ENCODE measurements around the gene KRTAP10-6.
"Not testable (repeated sequence)": the region's sequence is repeated elsewhere in the genome, so short reads cannot be mapped to it uniquely, and the experiment has no call there.

The KRTAP10-6 gene

DNA sequence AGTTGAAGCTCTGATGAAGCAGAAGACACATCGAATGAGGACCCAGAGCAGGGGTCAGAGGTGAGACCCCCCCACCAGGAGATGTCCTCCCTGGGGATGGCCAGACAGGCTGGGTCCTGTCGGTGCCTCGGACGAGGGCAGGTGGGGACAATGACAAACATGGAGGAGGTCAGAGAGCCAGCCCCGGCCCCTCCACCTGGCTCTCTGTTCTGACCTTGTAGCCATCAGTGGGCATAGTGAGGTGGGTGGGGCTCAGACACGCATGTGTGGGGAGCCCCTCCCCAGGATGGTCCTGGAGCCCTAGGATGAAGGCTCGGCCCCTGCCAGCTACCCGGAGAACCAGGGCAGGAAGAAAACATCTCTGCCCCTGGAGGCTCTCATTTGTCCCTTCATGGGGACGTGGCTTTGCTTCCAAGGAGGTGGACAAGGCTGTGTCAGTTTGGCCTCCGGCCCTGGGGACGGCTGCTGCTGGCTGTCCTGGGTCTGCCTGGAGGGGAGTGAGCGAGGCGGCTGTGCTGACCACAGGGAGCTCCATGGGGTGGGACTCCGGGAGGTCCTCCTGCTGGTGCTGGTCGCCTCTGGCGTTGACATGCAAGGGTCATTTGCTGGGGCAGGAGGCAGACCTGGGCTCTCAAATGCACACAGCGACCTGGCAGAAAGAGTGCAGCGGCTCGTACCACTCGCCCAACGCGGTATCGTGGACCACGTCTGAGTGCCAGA, 2.6 kb downstream of the KRTAP10-6 start:
- TF ChIP-seq POLR2AphosphoS5 (IDR thresholded peaks at IDR 0.05; ENCODE audit: low read depth, low read length) (no peak), POLR2A (IDR thresholded peaks at IDR 0.05; ENCODE audit: low read depth, low read length) (no peak), TAF1 (IDR thresholded peaks at IDR 0.05; ENCODE audit: low read depth, low read length) (no peak), POU2F2 (IDR thresholded peaks at IDR 0.05; ENCODE audit: low read depth, low read length) (no peak), PAX5 (IDR thresholded peaks at IDR 0.05; ENCODE audit: insufficient read depth, low read length, severe bottlenecking) (no peak), SPI1 (IDR thresholded peaks at IDR 0.05; ENCODE audit: low read depth, low read length) (no peak)
- FAIRE-seq, result no peak
- no peak for DNase-seq (ENCODE audit: insufficient read length, low spot score)

DNA sequence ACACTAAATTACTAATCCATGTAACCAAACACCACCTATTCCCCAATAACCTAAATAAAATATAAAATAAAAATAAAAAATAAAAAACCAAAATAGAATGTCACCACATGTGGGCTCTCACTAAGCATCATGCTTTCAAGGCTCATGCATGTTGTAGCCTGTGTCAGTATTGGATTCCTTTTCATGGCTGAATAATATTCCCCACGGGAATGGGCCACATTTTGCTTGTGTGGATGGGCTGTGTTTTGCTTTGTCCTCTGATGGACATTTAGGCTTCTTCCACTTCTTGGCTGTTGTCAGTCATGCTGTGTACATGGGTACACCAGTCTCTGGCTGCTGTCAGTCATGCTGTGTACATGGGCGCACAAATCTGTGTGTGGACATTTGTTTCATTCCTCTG, 3.2 kb downstream of the KRTAP10-6 start:
- DNase-seq (ENCODE audit: insufficient read length, low spot score) (no peak), FAIRE-seq (no peak)
- TF ChIP-seq PAX5 (IDR thresholded peaks at IDR 0.05; ENCODE audit: insufficient read depth, low read length, severe bottlenecking), result no peak
- no peak for TF ChIP-seq POU2F2 (IDR thresholded peaks at IDR 0.05; ENCODE audit: low read depth, low read length)
- no peak for TF ChIP-seq TAF1 (IDR thresholded peaks at IDR 0.05; ENCODE audit: low read depth, low read length)
- TF ChIP-seq SPI1 (IDR thresholded peaks at IDR 0.05; ENCODE audit: low read depth, low read length), result no peak
- no peak for TF ChIP-seq POLR2A (IDR thresholded peaks at IDR 0.05; ENCODE audit: low read depth, low read length)
- no peak for TF ChIP-seq POLR2AphosphoS5 (IDR thresholded peaks at IDR 0.05; ENCODE audit: low read depth, low read length)

GRCh38 chr21:44585892-44586291, 6.4 kb downstream of the KRTAP10-6 start:
- DNase-seq (ENCODE audit: insufficient read length, low spot score) (no peak), FAIRE-seq (no peak)
- TF ChIP-seq SPI1 (IDR thresholded peaks at IDR 0.05; ENCODE audit: low read depth, low read length) (no peak), POLR2A (IDR thresholded peaks at IDR 0.05; ENCODE audit: low read depth, low read length) (no peak), TAF1 (IDR thresholded peaks at IDR 0.05; ENCODE audit: low read depth, low read length) (no peak), PAX5 (IDR thresholded peaks at IDR 0.05; ENCODE audit: insufficient read depth, low read length, severe bottlenecking) (no peak), POLR2AphosphoS5 (IDR thresholded peaks at IDR 0.05; ENCODE audit: low read depth, low read length) (no peak), POU2F2 (IDR thresholded peaks at IDR 0.05; ENCODE audit: low read depth, low read length) (no peak)

- DNase-seq (ENCODE audit: insufficient read length, low spot score) (no peak), FAIRE-seq (no peak)
- no peak for TF ChIP-seq TAF1 (IDR thresholded peaks at IDR 0.05; ENCODE audit: low read depth, low read length)
- TF ChIP-seq POLR2AphosphoS5 (IDR thresholded peaks at IDR 0.05; ENCODE audit: low read depth, low read length), result no peak
- no peak for TF ChIP-seq SPI1 (IDR thresholded peaks at IDR 0.05; ENCODE audit: low read depth, low read length)
- no peak for TF ChIP-seq POLR2A (IDR thresholded peaks at IDR 0.05; ENCODE audit: low read depth, low read length)
- no peak for TF ChIP-seq POU2F2 (IDR thresholded peaks at IDR 0.05; ENCODE audit: low read depth, low read length)
- TF ChIP-seq PAX5 (IDR thresholded peaks at IDR 0.05; ENCODE audit: insufficient read depth, low read length, severe bottlenecking), result no peak
Measured at GRCh38 chr21:44583800-44584147, 8.5 kb downstream of the KRTAP10-6 start.

DNA sequence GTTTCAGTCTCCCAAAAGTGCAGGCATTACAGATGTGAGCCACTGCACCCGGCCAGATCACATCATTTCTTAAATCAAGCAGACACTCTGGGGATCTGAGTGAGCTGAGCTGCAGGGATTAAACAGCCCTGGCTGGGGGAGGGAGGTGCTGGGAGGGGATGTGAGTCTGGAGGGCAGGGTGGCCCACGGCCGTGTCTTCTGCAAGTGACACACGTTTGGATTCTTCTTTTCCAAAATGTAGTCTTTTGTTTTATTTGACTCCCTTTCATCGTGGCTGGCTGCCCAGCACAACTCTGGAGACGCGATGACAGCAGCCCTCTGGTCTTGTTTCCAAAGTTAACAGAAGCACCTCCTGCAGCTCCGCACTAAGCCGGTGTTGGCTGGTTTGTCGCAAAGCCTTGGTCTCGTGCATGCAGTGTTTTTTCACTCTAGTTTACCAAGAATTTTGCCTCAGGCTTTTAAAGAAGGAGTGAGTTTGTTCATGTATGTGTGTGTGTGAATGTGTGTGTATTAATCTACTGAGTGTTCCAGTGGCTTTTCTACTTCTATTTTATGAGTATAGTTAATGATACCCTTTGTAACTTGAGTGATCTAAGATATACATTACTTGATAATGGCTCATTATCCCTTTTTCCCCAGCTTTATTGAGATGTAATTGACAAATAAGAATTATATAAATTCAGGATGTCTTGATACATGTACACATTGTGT, 9.1 kb downstream of the KRTAP10-6 start:
- no peak for DNase-seq (ENCODE audit: insufficient read length, low spot score)
- TF ChIP-seq POLR2AphosphoS5 (IDR thresholded peaks at IDR 0.05; ENCODE audit: low read depth, low read length), result no peak
- no peak for TF ChIP-seq SPI1 (IDR thresholded peaks at IDR 0.05; ENCODE audit: low read depth, low read length)
- TF ChIP-seq POU2F2 (IDR thresholded peaks at IDR 0.05; ENCODE audit: low read depth, low read length), result no peak
- no peak for TF ChIP-seq POLR2A (IDR thresholded peaks at IDR 0.05; ENCODE audit: low read depth, low read length)
- TF ChIP-seq TAF1 (IDR thresholded peaks at IDR 0.05; ENCODE audit: low read depth, low read length), result no peak
- no peak for TF ChIP-seq PAX5 (IDR thresholded peaks at IDR 0.05; ENCODE audit: insufficient read depth, low read length, severe bottlenecking)
- no peak for FAIRE-seq

- FAIRE-seq (no peak), DNase-seq (ENCODE audit: insufficient read length, low spot score) (no peak)
- TF ChIP-seq PAX5 (IDR thresholded peaks at IDR 0.05; ENCODE audit: insufficient read depth, low read length, severe bottlenecking), result no peak
- TF ChIP-seq TAF1 (IDR thresholded peaks at IDR 0.05; ENCODE audit: low read depth, low read length), result no peak
- TF ChIP-seq POLR2A (IDR thresholded peaks at IDR 0.05; ENCODE audit: low read depth, low read length), result no peak
- no peak for TF ChIP-seq POLR2AphosphoS5 (IDR thresholded peaks at IDR 0.05; ENCODE audit: low read depth, low read length)
- TF ChIP-seq SPI1 (IDR thresholded peaks at IDR 0.05; ENCODE audit: low read depth, low read length), result no peak
- TF ChIP-seq POU2F2 (IDR thresholded peaks at IDR 0.05; ENCODE audit: low read depth, low read length), result no peak
Measured at GRCh38 chr21:44582055-44582454, 10.2 kb downstream of the KRTAP10-6 start.

DNA sequence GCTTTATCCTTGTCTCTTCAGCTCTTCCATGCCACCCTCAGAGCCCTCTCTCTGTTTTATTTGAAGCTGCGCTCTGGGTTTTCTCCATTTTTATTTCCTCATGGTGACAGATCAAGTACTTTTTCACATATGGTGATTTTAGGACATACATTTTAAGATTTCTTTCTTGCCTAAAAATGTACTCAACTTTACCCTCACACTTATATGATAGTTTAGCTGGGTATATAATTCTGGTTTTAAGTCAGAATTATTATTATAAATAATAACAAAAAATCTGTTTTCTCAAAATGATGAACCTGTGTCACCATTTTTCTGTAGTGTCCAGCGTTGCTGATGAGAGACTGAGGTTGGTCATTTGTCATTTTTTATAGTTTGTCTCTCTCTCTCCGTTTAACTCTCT, 11.1 kb downstream of the KRTAP10-6 start:
- TF ChIP-seq SPI1 (IDR thresholded peaks at IDR 0.05; ENCODE audit: low read depth, low read length) (no peak), POU2F2 (IDR thresholded peaks at IDR 0.05; ENCODE audit: low read depth, low read length) (no peak), POLR2A (IDR thresholded peaks at IDR 0.05; ENCODE audit: low read depth, low read length) (no peak), POLR2AphosphoS5 (IDR thresholded peaks at IDR 0.05; ENCODE audit: low read depth, low read length) (no peak), PAX5 (IDR thresholded peaks at IDR 0.05; ENCODE audit: insufficient read depth, low read length, severe bottlenecking) (no peak), TAF1 (IDR thresholded peaks at IDR 0.05; ENCODE audit: low read depth, low read length) (no peak)
- FAIRE-seq (no peak), DNase-seq (ENCODE audit: insufficient read length, low spot score) (no peak)

- DNase-seq (ENCODE audit: insufficient read length, low spot score); FAIRE-seq: not testable (repeated sequence)
Measured at GRCh38 chr21:44580231-44580821, 12.0 kb downstream of the KRTAP10-6 start, which contains the start of gene KRTAP10-5. TSS of gene KRTAP10-5 (minus strand) at chr21:44580604. CDS start at chr21:44580578, 26 bp downstream.

GRCh38 chr21:44579833-44580144, 12.5 kb downstream of the KRTAP10-6 start:
- TF ChIP-seq SPI1 (IDR thresholded peaks at IDR 0.05; ENCODE audit: low read depth, low read length) (no peak), POLR2AphosphoS5 (IDR thresholded peaks at IDR 0.05; ENCODE audit: low read depth, low read length) (no peak), PAX5 (IDR thresholded peaks at IDR 0.05; ENCODE audit: insufficient read depth, low read length, severe bottlenecking) (no peak), POU2F2 (IDR thresholded peaks at IDR 0.05; ENCODE audit: low read depth, low read length) (no peak), TAF1 (IDR thresholded peaks at IDR 0.05; ENCODE audit: low read depth, low read length) (no peak), POLR2A (IDR thresholded peaks at IDR 0.05; ENCODE audit: low read depth, low read length) (no peak)
- FAIRE-seq (no peak), DNase-seq (ENCODE audit: insufficient read length, low spot score) (no peak)
